Astrocyte (in vitro differentiated cells and primary cell): ENCODE data around the gene NINJ1.

Experiments
- EZH2 ChIP-seq: IDR thresholded peaks from 2 replicates; pipeline ENCODE4 v1.6.1; 2012; ENCODE audit warnings: mild to moderate bottlenecking, low read length, inconsistent platforms; ENCODE audit not compliant: insufficient read depth
- TF ChIP-seq, protein P1 (sequence below): IDR thresholded peaks from 2 replicates; pipeline ENCODE4 v1.5.1; 2011; ENCODE audit warnings: low read depth, mild to moderate bottlenecking, inconsistent platforms, low read length, moderate library complexity; ENCODE audit not compliant: insufficient read depth

DNA sequence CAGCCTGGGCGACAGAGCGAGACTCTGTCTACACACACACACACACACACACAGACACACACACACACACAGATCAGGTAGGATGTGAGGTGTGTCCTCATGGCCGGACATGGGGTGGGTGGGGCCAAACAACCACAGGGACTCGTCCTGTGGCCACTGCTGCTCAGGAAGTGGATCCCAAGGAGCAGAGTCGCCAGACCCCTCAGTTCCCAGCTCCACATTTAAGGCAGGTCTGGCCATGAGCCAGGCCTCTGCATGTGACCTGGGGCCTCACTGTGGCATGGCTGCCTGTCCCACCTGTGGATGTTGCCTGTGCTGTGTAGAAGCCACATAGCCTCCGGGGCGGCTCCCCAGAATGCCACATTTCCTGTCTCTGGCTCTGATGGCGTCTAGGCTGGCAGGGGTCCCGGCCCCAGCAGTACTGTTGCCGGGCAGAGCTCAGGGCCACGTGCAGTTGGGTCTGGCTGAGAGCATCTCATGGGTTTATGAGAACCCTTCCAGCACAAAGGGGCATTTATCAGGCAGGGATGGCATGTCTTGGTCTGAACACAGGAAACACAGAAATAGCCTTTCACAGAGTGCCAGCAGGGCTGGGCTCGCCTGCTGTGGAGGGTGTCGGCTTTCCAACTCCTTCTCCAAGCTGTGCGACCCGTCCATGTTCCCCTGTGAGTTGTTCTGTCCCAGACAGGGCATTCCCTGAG is 9.9 kb upstream of the NINJ1 start:
- no peak for TF ChIP-seq EZH2
- TF ChIP-seq, protein P1, sequence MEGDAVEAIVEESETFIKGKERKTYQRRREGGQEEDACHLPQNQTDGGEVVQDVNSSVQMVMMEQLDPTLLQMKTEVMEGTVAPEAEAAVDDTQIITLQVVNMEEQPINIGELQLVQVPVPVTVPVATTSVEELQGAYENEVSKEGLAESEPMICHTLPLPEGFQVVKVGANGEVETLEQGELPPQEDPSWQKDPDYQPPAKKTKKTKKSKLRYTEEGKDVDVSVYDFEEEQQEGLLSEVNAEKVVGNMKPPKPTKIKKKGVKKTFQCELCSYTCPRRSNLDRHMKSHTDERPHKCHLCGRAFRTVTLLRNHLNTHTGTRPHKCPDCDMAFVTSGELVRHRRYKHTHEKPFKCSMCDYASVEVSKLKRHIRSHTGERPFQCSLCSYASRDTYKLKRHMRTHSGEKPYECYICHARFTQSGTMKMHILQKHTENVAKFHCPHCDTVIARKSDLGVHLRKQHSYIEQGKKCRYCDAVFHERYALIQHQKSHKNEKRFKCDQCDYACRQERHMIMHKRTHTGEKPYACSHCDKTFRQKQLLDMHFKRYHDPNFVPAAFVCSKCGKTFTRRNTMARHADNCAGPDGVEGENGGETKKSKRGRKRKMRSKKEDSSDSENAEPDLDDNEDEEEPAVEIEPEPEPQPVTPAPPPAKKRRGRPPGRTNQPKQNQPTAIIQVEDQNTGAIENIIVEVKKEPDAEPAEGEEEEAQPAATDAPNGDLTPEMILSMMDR, result no peak
